H54 (cell line): ENCODE data around the gene NDUFV2.
A peak's percentile ranks its signal among the peaks of the same experiment; 100 is the strongest.
"Not testable (repeated sequence)": the region's sequence is repeated elsewhere in the genome, so short reads cannot be mapped to it uniquely, and the experiment has no call there.

ENCODE experiments used
- DNase-seq: peaks from one replicate; pipeline ENCODE4 v3.0.0; 2011; ENCODE audit warnings: low spot score, mixed read lengths; ENCODE audit not compliant: insufficient read length
- FAIRE-seq: peaks from 3 replicates; lab custom pipeline; 2011; peaks lifted over from hg19 to GRCh38; lab: Jason Lieb, UNC
- POLR2A ChIP-seq: IDR thresholded peaks from 2 replicates; pipeline ENCODE4 v1.6.1; 2011; ENCODE audit warnings: low read depth, mild to moderate bottlenecking, low read length

The NDUFV2 gene

GRCh38 chr18:9160014-9160413 lies 57.5 kb downstream of the NDUFV2 start:
- FAIRE-seq (no peak), DNase-seq (no peak)
- TF ChIP-seq POLR2A, result no peak

DNA sequence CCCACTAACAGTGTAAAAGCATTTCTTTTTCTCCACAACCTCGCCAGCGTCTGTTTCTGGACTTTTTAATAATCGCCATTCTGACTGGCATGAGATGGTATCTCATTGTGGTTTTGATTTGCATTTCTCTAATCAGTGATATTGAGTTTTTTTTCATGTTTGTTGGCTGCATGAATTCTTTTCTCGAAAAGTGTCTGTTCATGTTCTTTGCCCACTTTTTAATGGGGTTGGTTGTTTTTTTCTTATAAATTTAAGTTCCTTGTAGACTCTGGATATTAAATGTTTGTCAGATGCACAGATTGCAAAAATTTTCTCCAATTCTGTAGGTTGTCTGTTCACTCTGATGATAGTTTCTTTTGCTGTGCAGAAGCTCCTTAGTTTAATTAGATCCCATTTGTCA lies 60.2 kb downstream of the NDUFV2 start:
- DNase-seq, FAIRE-seq: not testable (repeated sequence)

- FAIRE-seq, result peak; percentile 50
- not testable (repeated sequence) for DNase-seq
Measured at GRCh38 chr18:9164149-9164548, 61.6 kb downstream of the NDUFV2 start.

DNA sequence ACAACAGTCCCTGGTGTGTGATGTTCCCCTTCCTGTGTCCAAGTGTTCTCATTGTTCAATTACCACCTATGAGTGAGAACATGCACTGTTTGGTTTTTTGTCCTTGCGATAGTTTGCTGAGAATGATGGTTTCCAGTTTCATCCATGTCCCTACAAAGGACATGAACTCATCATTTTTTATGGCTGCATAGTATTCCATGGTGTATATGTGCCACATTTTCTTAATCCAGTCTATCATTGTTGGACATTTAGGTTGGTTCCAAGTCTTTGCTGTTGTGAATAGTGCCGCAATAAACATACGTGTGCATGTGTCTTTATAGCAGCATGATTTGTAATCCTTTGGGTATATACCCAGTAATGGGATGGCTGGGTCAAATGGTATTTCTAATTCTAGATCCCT lies 63.4 kb downstream of the NDUFV2 start:
- DNase-seq, FAIRE-seq: not testable (repeated sequence)

DNA sequence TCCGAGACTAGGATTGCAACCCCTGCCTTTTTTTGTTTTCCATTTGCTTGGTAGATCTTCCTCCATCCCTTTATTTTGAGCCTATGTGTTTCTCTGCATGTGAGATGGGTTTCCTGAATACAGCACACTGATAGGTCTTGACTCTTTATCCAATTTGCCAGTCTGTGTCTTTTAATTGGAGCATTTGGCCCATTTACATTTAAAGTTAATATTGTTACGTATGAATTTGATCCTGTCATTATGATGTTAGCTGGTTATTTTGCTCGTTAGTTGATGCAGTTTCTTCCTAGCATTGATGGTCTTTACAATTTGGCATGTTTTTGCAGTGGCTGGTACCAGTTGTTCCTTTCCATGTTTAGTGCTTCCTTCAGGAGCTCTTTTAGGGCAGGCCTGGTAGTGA lies 67.0 kb downstream of the NDUFV2 start:
- DNase-seq, FAIRE-seq: not testable (repeated sequence)

DNA sequence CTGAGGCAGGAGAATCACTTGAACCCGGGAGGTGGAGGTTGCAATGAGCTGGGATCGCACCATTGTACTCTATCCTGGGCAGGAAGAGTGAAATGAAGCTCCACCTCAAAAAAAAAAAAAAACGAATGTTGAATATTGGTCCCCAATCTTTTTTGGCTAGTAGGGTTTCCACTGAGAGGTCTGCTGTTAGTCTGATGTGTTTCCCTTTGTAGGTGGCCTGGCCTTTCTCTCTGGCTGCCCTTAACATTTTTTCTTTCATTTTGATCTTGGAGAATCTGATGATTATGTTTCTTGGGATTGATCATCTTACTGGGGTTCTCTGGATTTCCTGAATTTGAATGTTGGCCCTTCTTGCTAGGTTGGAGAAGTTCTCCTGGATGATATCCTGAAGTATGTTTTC lies 69.4 kb downstream of the NDUFV2 start:
- not testable (repeated sequence) for FAIRE-seq, DNase-seq

GRCh38 chr18:9172506-9173127 lies 70.1 kb downstream of the NDUFV2 start:
- FAIRE-seq (peak; percentile 20), DNase-seq (no peak)
- no peak for TF ChIP-seq POLR2A

GRCh38 chr18:9173770-9174233 lies 71.3 kb downstream of the NDUFV2 start:
- FAIRE-seq (no peak), DNase-seq (no peak)
- no peak for TF ChIP-seq POLR2A

- DNase-seq (no peak), FAIRE-seq (no peak)
Measured at GRCh38 chr18:9174302-9174701, 71.8 kb downstream of the NDUFV2 start.

GRCh38 chr18:9175115-9175514 lies 72.6 kb downstream of the NDUFV2 start:
- no peak for TF ChIP-seq POLR2A

More at GRCh38 chr18:9174302-9174701, 71.8 kb downstream of the NDUFV2 start:
- TF ChIP-seq POLR2A, result no peak

GRCh38 chr18:9177031-9177430 lies 74.5 kb downstream of the NDUFV2 start:
- FAIRE-seq, result no peak
- TF ChIP-seq POLR2A, result no peak

More at GRCh38 chr18:9175115-9175514, 72.6 kb downstream of the NDUFV2 start:
- FAIRE-seq (no peak), DNase-seq (no peak)

GRCh38 chr18:9177466-9177865 lies 75.0 kb downstream of the NDUFV2 start:
- DNase-seq (no peak), FAIRE-seq (no peak)
- TF ChIP-seq POLR2A, result no peak

More at GRCh38 chr18:9177031-9177430, 74.5 kb downstream of the NDUFV2 start:
- DNase-seq, result no peak

DNA sequence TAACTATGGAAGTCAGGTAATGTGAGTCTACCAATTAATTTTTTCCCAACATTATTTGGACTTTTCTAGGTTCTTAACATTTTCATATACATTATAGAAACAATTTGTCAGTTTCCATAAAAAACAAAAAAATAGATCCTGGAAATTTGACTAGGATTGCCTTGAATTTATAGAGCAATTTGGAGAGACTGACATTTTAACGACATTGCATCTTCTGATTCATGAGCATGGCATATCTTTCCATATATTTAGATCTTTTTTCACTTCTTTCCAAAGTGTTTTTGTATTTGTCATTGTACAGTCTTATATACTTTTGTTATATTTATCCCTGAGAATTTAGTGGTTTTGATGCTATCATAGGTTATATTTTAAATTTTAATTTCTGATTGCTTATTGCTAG lies 76.1 kb downstream of the NDUFV2 start:
- FAIRE-seq (no peak), DNase-seq (no peak)
- no peak for TF ChIP-seq POLR2A

DNA sequence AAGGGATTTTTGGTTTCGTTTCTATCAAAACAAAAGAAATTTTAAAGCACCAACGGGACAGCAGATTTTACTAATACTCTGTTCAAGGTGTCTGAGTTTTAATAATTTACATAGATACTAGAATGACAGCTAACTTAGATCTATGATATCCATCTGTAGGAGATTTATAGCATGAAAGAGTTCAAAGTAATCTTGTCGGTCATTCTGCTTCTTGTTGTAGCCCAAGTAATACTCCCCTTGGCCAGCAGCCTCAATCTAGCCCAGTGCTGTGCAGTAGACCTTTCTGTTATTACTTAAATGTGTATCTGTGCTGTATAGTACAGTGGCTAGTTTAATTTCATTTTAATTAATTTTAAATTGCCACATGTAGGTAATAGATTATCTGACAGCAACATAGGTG lies 78.8 kb downstream of the NDUFV2 start:
- FAIRE-seq, result no peak
- DNase-seq, result no peak
- TF ChIP-seq POLR2A, result no peak

DNA sequence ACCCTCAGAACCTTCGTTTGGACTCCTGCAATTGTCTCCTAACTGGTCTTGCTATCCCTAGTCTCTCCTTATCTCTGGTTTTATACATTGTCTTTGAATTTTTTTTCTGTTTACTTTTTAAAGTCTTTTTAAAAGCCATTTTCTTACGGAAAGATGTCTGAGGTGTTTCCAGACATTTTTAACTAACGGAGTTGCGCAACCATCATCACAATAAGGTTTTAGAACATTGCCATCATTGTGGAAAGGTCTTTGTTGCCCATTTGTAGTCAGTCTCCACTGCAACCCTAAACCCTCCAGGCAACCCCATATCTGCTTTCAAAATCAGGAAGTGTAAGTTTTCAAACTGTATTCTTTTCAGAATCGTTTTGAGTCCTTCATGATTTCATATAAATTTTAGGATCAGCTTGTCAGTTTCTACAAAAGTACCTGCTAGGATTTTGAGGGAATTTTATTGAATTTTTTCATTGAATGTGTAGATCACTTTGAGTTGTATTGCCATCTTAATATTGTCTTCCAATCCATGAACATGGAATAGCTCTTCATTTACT lies 80.4 kb downstream of the NDUFV2 start:
- TF ChIP-seq POLR2A, result no peak
- DNase-seq (no peak), FAIRE-seq (peak; percentile 38)
